ENCODE data around the gene FAM153A. TPM values are rescaled to one million over a fixed set of nuclear protein-coding genes. Genes with fewer than 3 reads are reported as not detected.
A peak's percentile ranks its signal among the peaks of the same experiment; 100 is the strongest.
"Not testable (repeated sequence)": the region's sequence is repeated elsewhere in the genome, so short reads cannot be mapped to it uniquely, and the experiment has no call there.

FAM153A gene
- polyA plus RNA-seq, 1 donor from 2014 or later = not detected

DNA sequence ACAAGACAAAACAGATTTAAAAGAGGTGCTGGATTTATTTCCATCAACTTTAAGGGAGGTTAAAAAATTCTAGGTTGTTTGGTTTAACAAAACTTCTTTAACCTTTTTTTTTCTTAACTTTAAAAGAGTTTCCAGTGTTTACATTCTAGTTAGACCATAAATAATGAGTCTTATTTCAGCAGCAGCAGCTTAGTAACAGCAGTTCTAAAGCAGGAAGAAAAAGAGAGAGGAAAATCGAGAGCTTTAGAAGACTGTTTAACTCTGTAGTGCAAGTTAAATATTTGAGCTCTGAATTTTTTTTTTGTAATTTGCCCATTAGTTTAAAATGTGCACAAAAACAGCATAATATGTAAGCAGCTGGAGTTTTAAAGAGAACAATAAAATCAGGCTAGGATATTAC, 90.2 kb downstream of the FAM153A start:
- H3K4me3 Mint-ChIP-seq, H3K27me3 Mint-ChIP-seq: not testable (repeated sequence)

GRCh38 chr5:177689011-177689610, 93.6 kb downstream of the FAM153A start:
- H3K27me3 Mint-ChIP-seq, H3K9me3 Mint-ChIP-seq, H3K4me3 Mint-ChIP-seq, H3K4me1 Mint-ChIP-seq, H3K36me3 Mint-ChIP-seq: not testable (repeated sequence)
- peak overlapping the region in 1 of 3 donors; percentile 28 for H3K27ac Mint-ChIP-seq

More for the DNA sequence above, 90.2 kb downstream of the FAM153A start:
- H3K9me3 Mint-ChIP-seq, H3K36me3 Mint-ChIP-seq, H3K4me1 Mint-ChIP-seq, H3K27ac Mint-ChIP-seq: not testable (repeated sequence)

DNA sequence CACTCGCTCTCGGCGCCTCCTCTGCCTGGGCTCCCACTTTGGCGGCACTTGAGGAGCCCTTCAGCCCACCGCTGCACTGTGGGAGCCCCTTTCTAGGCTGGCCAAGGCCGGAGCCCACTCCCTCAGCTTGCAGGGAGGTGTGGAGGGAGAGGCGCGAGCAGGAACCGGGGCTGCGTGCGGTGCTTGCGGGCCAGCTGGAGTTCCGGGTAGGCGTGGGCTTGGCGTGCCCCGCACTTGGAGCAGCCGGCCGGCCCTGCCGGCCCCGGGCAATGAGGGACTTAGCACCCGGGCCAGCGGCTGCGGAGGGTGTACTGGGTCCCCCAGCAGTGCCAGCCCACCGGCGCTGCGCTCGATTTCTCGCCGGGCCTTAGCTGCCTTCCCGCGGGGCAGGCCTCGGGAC, 94.6 kb downstream of the FAM153A start:
- not testable (repeated sequence) for H3K36me3 Mint-ChIP-seq, H3K27ac Mint-ChIP-seq, H3K4me3 Mint-ChIP-seq, H3K9me3 Mint-ChIP-seq, H3K27me3 Mint-ChIP-seq, H3K4me1 Mint-ChIP-seq

DNA sequence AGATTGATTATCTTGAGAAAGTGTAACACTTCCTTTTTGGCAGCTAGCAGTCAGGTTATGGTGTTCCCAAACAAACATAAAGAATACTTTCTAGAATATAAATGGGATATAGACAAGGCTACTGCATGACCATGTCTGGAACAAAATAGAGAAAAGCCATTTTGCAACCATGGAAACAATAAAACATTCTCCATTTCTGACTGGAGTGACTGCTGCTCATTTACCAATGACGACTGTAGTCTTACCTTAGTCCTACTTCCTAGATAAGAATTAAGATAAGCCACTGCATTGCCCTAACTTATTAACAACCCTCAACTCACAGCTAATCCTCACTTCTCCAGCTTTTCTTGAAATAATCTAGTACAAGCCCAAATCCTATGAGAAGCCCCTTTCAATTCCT, 100.8 kb downstream of the FAM153A start:
- H3K27me3 Mint-ChIP-seq, H3K4me1 Mint-ChIP-seq, H3K27ac Mint-ChIP-seq, H3K9me3 Mint-ChIP-seq, H3K36me3 Mint-ChIP-seq, H3K4me3 Mint-ChIP-seq: not testable (repeated sequence)

Other genes with a start within 250 kb of the FAM153A start
- gene FAM193B, start 228.3 kb downstream of the FAM153A start, polyA plus RNA-seq = 4.5 TPM
- 96.6 TPM for gene TMED9, start 190.7 kb downstream of the FAM153A start, polyA plus RNA-seq
- 26.4 TPM for gene B4GALT7, start 182.8 kb downstream of the FAM153A start, polyA plus RNA-seq
- gene PROP1, start 213.3 kb upstream of the FAM153A start, polyA plus RNA-seq = not detected